HepG2 (cell line): ENCODE measurements around the gene OPRL1. TPM values are rescaled to one million over a fixed set of nuclear protein-coding genes. Genes with fewer than 3 reads are reported as not detected.

Experiments used
- MAZ ChIP-seq, 2 experiments: sonication (generic) in 1 of 2; formaldehyde crosslinking in 1 of 2; IDR thresholded peaks; 2 replicates each; pipeline versions ENCODE4 v1.5.0 to v1.6.1; 2012 to 2020; ENCODE audit warnings: low read depth in 2 of 2, mild to moderate bottlenecking in 2 of 2, borderline replicate concordance in 1 of 2, improper control_type of control experiment in 1 of 2, low read length in 1 of 2, missing genetic modification reagents in 1 of 2, moderate library complexity in 1 of 2
- MEIS2 ChIP-seq: sonication (generic); formaldehyde crosslinking; IDR thresholded peaks from 2 replicates; pipeline ENCODE4 v1.9.0; 2021; ENCODE audit warnings: mild to moderate bottlenecking, missing genetic modification reagents
- SRSF1 ChIP-seq: fragments of 200-400 bp; formaldehyde crosslinking; optimal IDR thresholded peaks from 2 replicates; pipeline ENCODE3; 2017; ENCODE audit warnings: mild to moderate bottlenecking, low read depth, low read length, moderate library complexity
- THYN1 ChIP-seq: sonication (generic); formaldehyde crosslinking; IDR thresholded peaks from 2 replicates; pipeline ENCODE4 v1.8.1; 2023; ENCODE audit warnings: low read depth, mild to moderate bottlenecking, moderate library complexity, missing genetic modification reagents, borderline replicate concordance
- U2AF1 ChIP-seq: fragments of 200-400 bp; formaldehyde crosslinking; optimal IDR thresholded peaks from 2 replicates; pipeline ENCODE3; 2017; ENCODE audit warnings: mild to moderate bottlenecking, low read depth, low read length
- ZFP36L2 ChIP-seq: sonication (generic); formaldehyde crosslinking; IDR thresholded peaks from 2 replicates; pipeline ENCODE4 v1.4.0; 2020; ENCODE audit warnings: missing genetic modification reagents
- ZNF326 ChIP-seq: sonication (generic); formaldehyde crosslinking; IDR thresholded peaks from 2 replicates; pipeline ENCODE4 v1.4.0; 2020; ENCODE audit warnings: missing genetic modification reagents, borderline replicate concordance
- ZNF678 ChIP-seq: sonication (generic); formaldehyde crosslinking; IDR thresholded peaks from 2 replicates; pipeline ENCODE4 v1.4.0; 2020; ENCODE audit warnings: mild to moderate bottlenecking, missing genetic modification reagents
- polyA plus RNA-seq, 8 experiments: library from polyadenylated mRNA; depleted of rRNA in 3 of 8; stranded (reverse) in 7 of 8; unstranded in 1 of 8; fragments of >200 nt; fragmentation: Illumina TruSeq in 4 of 8; extraction: Trizol in 4 of 8; gene quantifications; 2 replicates each; pipeline versions ENCODE4 v1.2.1 to v1.2.3, GENCODE V29; 2011 to 2016; ENCODE audit warnings: low read depth in 4 of 8, missing spikeins in 1 of 8, mixed read lengths in 1 of 8; ENCODE audit not compliant: insufficient read depth in 1 of 8
- total RNA-seq, 5 experiments: library from RNA; depleted of rRNA; stranded (reverse); fragments of >200 nt; fragmentation: Illumina TruSeq; extraction: Trizol; gene quantifications; 2 replicates each; pipeline ENCODE4 v1.2.3, GENCODE V29; 2016; ENCODE audit warnings: low read depth in 1 of 5
- TF ChIP-seq, protein P1 (sequence below): sonication (generic); formaldehyde crosslinking; IDR thresholded peaks from 2 replicates; pipeline ENCODE4 v1.5.0; 2020; ENCODE audit warnings: missing genetic modification reagents
- TF ChIP-seq, protein P2 (sequence below): sonication (generic); formaldehyde crosslinking; IDR thresholded peaks from 2 replicates; pipeline ENCODE4 v1.5.0; 2020; ENCODE audit warnings: missing genetic modification reagents, mild to moderate bottlenecking, borderline replicate concordance
- TF ChIP-seq, protein P3 (sequence below): sonication (generic); formaldehyde crosslinking; IDR thresholded peaks from 2 replicates; pipeline ENCODE4 v1.4.0; 2020; ENCODE audit warnings: mild to moderate bottlenecking, missing genetic modification reagents
- TF ChIP-seq, protein P4 (sequence below): sonication (generic); formaldehyde crosslinking; IDR thresholded peaks from 2 replicates; pipeline ENCODE4 v1.4.0; 2020; ENCODE audit warnings: missing genetic modification reagents, borderline replicate concordance
- TF ChIP-seq, protein P5 (sequence below): sonication (generic); formaldehyde crosslinking; IDR thresholded peaks from 2 replicates; pipeline ENCODE4 v1.4.0; 2020; ENCODE audit warnings: low read depth, mild to moderate bottlenecking, missing genetic modification reagents
- TF ChIP-seq, protein P6 (sequence below): sonication (generic); formaldehyde crosslinking; IDR thresholded peaks from 2 replicates; pipeline ENCODE4 v1.4.0; 2020; ENCODE audit warnings: missing genetic modification reagents, borderline replicate concordance

Gene OPRL1
- total and polyA plus RNA-seq, 2 of the 13 experiments (the other 11 are each of a cell fraction or from before 2014, with no cell fraction given) = 0.35 to 0.71 TPM

DNA sequence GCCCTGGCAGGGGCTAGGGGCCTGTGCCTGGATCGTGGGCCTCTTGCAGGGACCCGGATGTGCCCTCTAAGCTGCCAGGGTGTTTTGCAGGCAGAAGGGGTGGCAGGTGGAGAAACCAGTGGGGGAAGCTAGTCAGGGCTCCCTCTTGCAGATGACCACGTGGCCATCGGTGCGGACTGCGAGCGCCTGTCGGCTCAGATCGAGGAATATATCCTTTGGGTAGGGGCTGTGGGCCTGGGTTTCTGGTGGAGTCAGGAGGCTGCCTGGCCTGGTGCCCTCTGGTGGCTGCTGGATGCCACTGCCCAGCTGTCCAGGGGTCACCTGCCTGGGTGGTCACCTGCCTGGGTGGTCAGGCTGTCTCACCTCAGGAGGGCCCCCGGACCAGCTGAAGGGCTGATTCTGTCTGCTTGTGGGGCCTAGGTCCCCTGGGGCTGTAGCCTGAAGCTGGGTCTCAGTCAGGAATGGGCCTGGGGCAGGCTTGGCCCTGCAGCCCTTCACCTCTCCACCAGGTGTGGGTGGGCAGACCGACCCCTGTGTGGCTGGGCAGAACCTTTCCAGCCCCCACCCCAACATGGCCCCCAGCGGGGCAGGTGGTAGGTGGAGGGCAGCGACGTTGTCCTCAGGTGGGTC is 10.2 kb upstream of the OPRL1 start (continued):
- TF ChIP-seq, protein P1, sequence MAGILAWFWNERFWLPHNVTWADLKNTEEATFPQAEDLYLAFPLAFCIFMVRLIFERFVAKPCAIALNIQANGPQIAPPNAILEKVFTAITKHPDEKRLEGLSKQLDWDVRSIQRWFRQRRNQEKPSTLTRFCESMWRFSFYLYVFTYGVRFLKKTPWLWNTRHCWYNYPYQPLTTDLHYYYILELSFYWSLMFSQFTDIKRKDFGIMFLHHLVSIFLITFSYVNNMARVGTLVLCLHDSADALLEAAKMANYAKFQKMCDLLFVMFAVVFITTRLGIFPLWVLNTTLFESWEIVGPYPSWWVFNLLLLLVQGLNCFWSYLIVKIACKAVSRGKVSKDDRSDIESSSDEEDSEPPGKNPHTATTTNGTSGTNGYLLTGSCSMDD (CRISPR knock-in tag) = no peak
- TF ChIP-seq ZNF678 = no peak
- no peak for TF ChIP-seq THYN1 (CRISPR knock-in tag)
- TF ChIP-seq, protein P2, sequence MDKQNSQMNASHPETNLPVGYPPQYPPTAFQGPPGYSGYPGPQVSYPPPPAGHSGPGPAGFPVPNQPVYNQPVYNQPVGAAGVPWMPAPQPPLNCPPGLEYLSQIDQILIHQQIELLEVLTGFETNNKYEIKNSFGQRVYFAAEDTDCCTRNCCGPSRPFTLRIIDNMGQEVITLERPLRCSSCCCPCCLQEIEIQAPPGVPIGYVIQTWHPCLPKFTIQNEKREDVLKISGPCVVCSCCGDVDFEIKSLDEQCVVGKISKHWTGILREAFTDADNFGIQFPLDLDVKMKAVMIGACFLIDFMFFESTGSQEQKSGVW = no peak
- TF ChIP-seq, protein P3, sequence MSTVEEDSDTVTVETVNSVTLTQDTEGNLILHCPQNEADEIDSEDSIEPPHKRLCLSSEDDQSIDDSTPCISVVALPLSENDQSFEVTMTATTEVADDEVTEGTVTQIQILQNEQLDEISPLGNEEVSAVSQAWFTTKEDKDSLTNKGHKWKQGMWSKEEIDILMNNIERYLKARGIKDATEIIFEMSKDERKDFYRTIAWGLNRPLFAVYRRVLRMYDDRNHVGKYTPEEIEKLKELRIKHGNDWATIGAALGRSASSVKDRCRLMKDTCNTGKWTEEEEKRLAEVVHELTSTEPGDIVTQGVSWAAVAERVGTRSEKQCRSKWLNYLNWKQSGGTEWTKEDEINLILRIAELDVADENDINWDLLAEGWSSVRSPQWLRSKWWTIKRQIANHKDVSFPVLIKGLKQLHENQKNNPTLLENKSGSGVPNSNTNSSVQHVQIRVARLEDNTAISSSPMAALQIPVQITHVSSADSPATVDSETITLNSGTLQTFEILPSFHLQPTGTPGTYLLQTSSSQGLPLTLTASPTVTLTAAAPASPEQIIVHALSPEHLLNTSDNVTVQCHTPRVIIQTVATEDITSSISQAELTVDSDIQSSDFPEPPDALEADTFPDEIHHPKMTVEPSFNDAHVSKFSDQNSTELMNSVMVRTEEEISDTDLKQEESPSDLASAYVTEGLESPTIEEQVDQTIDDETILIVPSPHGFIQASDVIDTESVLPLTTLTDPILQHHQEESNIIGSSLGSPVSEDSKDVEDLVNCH = no peak
- TF ChIP-seq U2AF1 = peak; percentile 90
- no peak for TF ChIP-seq MAZ (IDR thresholded peaks at IDR 0.05; ENCODE audit: borderline replicate concordance, low read depth, low read length)
- TF ChIP-seq MAZ (CRISPR knock-in tag; IDR thresholded peaks at IDR 0.05; ENCODE audit: low read depth) = peak; percentile 76
- TF ChIP-seq, protein P4, sequence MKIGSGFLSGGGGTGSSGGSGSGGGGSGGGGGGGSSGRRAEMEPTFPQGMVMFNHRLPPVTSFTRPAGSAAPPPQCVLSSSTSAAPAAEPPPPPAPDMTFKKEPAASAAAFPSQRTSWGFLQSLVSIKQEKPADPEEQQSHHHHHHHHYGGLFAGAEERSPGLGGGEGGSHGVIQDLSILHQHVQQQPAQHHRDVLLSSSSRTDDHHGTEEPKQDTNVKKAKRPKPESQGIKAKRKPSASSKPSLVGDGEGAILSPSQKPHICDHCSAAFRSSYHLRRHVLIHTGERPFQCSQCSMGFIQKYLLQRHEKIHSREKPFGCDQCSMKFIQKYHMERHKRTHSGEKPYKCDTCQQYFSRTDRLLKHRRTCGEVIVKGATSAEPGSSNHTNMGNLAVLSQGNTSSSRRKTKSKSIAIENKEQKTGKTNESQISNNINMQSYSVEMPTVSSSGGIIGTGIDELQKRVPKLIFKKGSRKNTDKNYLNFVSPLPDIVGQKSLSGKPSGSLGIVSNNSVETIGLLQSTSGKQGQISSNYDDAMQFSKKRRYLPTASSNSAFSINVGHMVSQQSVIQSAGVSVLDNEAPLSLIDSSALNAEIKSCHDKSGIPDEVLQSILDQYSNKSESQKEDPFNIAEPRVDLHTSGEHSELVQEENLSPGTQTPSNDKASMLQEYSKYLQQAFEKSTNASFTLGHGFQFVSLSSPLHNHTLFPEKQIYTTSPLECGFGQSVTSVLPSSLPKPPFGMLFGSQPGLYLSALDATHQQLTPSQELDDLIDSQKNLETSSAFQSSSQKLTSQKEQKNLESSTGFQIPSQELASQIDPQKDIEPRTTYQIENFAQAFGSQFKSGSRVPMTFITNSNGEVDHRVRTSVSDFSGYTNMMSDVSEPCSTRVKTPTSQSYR (CRISPR knock-in tag) = peak; percentile 32; the same call in 1 of the 2 replicates
- TF ChIP-seq SRSF1 = no peak
- no peak for TF ChIP-seq ZFP36L2 (CRISPR knock-in tag)
- no peak for TF ChIP-seq MEIS2 (CRISPR knock-in tag)
- TF ChIP-seq, protein P5, sequence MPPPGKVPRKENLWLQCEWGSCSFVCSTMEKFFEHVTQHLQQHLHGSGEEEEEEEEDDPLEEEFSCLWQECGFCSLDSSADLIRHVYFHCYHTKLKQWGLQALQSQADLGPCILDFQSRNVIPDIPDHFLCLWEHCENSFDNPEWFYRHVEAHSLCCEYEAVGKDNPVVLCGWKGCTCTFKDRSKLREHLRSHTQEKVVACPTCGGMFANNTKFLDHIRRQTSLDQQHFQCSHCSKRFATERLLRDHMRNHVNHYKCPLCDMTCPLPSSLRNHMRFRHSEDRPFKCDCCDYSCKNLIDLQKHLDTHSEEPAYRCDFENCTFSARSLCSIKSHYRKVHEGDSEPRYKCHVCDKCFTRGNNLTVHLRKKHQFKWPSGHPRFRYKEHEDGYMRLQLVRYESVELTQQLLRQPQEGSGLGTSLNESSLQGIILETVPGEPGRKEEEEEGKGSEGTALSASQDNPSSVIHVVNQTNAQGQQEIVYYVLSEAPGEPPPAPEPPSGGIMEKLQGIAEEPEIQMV (CRISPR knock-in tag) = no peak
- TF ChIP-seq ZNF326 (CRISPR knock-in tag) = no peak
- TF ChIP-seq, protein P6, sequence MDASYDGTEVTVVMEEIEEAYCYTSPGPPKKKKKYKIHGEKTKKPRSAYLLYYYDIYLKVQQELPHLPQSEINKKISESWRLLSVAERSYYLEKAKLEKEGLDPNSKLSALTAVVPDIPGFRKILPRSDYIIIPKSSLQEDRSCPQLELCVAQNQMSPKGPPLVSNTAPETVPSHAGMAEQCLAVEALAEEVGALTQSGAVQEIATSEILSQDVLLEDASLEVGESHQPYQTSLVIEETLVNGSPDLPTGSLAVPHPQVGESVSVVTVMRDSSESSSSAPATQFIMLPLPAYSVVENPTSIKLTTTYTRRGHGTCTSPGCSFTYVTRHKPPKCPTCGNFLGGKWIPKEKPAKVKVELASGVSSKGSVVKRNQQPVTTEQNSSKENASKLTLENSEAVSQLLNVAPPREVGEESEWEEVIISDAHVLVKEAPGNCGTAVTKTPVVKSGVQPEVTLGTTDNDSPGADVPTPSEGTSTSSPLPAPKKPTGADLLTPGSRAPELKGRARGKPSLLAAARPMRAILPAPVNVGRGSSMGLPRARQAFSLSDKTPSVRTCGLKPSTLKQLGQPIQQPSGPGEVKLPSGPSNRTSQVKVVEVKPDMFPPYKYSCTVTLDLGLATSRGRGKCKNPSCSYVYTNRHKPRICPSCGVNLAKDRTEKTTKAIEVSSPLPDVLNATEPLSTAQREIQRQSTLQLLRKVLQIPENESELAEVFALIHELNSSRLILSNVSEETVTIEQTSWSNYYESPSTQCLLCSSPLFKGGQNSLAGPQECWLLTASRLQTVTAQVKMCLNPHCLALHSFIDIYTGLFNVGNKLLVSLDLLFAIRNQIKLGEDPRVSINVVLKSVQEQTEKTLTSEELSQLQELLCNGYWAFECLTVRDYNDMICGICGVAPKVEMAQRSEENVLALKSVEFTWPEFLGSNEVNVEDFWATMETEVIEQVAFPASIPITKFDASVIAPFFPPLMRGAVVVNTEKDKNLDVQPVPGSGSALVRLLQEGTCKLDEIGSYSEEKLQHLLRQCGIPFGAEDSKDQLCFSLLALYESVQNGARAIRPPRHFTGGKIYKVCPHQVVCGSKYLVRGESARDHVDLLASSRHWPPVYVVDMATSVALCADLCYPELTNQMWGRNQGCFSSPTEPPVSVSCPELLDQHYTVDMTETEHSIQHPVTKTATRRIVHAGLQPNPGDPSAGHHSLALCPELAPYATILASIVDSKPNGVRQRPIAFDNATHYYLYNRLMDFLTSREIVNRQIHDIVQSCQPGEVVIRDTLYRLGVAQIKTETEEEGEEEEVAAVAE (CRISPR knock-in tag) = peak; percentile 48; the same call in 1 of the 2 replicates
